ENCODE data around the gene CREBRF. TPM values are rescaled to one million over a fixed set of nuclear protein-coding genes. Genes with fewer than 3 reads are reported as not detected.

CREBRF gene
- total RNA-seq, 1 donor from 2014 or later: 17.8 TPM

DNA sequence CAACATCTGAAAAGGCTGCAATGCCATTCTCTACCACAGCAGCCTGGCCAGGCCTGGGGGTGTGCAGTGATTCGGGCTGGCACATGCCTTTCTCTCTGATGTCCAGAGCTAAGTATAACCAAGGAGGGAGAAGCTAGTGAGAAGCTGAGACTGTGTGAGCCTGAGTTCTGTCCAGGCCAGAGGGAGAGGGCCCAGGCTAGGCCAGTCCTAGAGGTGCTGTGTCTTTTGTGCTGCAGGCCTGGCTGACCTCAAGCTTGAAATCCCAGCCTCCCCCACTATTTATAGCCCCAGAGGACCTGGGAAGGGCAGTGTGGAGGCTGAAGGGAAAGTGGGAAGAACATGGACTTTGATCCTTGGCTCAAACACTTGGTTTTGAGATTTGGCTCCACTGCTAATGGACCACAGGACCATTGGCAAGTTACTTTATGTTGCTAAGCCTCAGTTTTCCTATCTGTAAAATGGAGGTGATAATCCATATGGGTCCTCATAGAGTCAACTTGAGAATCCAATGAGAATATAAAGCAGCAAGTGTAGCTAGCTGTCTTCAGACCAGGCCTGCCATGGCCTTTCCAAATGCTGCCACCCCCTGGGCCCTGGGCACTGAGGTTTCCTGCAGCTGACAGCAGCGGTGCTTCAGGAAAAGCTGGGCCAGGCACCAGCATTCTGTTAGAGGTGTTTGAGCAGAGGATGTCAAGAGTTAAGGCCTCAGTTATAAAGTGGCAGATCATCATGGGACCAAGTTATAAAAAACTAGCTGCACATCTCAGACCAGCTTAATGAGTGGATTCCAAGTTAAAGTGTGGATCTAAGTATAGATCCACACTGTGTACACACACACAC, 109.2 kb downstream of the CREBRF start:
- Mint-ChIP-seq H3K4me1 (ENCODE audit: low read depth) (no peaks in the 10 kb centered on the region), H3K4me3 (ENCODE audit: low read depth) (no peak overlapping the region), H3K27ac (no peak overlapping the region), H3K27me3 (peaks cover 11% of the 10 kb centered on the region), H3K36me3 (ENCODE audit: insufficient read depth) (peaks cover 2% of the 10 kb centered on the region), H3K9me3 (ENCODE audit: low read depth) (no peaks in the 10 kb centered on the region)
- DNase-seq (ENCODE audit: low spot score, unreplicated experiment): no peak
- TF ChIP-seq, protein P1, sequence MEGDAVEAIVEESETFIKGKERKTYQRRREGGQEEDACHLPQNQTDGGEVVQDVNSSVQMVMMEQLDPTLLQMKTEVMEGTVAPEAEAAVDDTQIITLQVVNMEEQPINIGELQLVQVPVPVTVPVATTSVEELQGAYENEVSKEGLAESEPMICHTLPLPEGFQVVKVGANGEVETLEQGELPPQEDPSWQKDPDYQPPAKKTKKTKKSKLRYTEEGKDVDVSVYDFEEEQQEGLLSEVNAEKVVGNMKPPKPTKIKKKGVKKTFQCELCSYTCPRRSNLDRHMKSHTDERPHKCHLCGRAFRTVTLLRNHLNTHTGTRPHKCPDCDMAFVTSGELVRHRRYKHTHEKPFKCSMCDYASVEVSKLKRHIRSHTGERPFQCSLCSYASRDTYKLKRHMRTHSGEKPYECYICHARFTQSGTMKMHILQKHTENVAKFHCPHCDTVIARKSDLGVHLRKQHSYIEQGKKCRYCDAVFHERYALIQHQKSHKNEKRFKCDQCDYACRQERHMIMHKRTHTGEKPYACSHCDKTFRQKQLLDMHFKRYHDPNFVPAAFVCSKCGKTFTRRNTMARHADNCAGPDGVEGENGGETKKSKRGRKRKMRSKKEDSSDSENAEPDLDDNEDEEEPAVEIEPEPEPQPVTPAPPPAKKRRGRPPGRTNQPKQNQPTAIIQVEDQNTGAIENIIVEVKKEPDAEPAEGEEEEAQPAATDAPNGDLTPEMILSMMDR (IDR thresholded peaks at IDR 0.05; ENCODE audit: unreplicated experiment): no peak

DNA sequence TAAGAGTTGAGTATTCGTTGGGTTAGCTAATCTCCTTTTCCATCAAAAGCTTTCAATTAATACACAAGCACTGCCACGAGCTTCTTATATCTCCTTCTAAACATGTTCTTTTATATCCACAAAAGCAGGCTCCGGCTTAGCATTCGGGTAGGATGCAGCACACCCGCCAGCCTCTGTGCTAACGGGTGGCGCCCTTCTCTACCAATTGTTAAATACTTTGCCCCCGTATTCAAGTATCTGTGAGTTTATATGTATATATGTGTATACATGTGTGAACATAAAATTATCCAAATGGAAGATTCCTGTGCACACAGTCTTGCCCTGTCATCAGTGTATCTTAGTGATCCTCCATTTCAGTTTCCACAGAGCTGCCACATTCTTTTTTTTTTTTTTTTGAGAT, 116.0 kb downstream of the CREBRF start:
- no peaks in the 10 kb centered on the region for H3K36me3 Mint-ChIP-seq (ENCODE audit: insufficient read depth)
- TF ChIP-seq, protein P1 (IDR thresholded peaks at IDR 0.05; ENCODE audit: unreplicated experiment): no peak
- DNase-seq (ENCODE audit: low spot score, unreplicated experiment): no peak
- H3K9me3 Mint-ChIP-seq (ENCODE audit: low read depth): no peaks in the 10 kb centered on the region
- peaks cover 15% of the 10 kb centered on the region for H3K27me3 Mint-ChIP-seq
- H3K27ac Mint-ChIP-seq: peak overlapping the region; percentile 27
- no peaks in the 10 kb centered on the region for H3K4me1 Mint-ChIP-seq (ENCODE audit: low read depth)
- H3K4me3 Mint-ChIP-seq (ENCODE audit: low read depth): no peak overlapping the region

DNA sequence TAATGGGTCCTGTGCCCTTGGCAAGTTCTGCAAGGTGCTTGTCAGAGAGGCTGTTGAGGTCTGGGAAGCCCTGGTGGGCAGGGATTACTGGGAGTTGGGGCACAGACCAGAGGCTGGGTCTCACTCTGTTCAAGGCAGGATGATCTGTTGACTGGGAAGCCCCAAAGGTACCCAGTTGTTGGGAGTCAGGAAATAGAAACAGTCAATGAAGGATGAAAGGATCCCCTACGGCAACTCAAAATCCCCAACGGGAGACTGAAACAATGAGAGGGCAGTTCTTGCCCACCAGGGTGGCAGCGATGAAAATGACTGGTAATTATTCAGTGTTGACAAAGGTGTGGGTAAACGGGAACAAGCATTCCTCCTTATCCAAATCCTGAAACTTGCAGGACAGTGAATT, 119.4 kb downstream of the CREBRF start:
- TF ChIP-seq, protein P1 (IDR thresholded peaks at IDR 0.05; ENCODE audit: unreplicated experiment): no peak
- DNase-seq (ENCODE audit: low spot score, unreplicated experiment): no peak
- Mint-ChIP-seq H3K36me3 (ENCODE audit: insufficient read depth) (no peaks in the 10 kb centered on the region), H3K27ac (no peak overlapping the region), H3K4me3 (ENCODE audit: low read depth) (no peak overlapping the region), H3K4me1 (ENCODE audit: low read depth) (peaks cover 1% of the 10 kb centered on the region), H3K9me3 (ENCODE audit: low read depth) (peaks cover 3% of the 10 kb centered on the region), H3K27me3 (peaks cover 6% of the 10 kb centered on the region)

DNA sequence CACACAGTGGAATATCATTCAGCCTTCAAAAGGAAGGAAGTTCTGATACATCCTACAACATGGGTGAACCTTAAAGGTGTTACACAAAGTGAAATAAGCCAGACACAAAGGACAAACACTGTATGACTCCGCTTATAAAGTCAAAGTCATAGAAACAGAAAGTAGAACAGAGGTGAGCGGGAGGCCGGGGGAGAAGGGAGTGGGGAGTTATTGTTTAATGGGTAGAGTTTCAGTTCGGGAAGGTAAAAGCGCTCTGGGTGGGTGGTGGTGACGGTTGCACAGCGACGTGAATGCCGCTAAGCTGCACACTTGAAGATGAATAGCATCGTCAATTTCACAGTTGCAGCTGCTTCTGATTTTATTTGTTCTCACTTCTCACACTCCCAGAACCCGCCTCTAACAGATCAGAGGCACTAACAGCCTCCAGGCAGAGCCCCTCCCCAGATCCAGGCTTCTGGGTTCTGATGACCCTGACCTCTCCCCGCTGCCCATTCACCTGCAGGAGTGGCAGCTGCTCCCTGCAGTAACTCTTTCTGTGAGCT, 122.3 kb downstream of the CREBRF start:
- Mint-ChIP-seq H3K36me3 (ENCODE audit: insufficient read depth) (no peaks in the 10 kb centered on the region), H3K9me3 (ENCODE audit: low read depth) (peaks cover 3% of the 10 kb centered on the region), H3K27me3 (peaks cover 6% of the 10 kb centered on the region), H3K4me3 (ENCODE audit: low read depth) (no peak overlapping the region), H3K27ac (no peak overlapping the region), H3K4me1 (ENCODE audit: low read depth) (peaks cover 1% of the 10 kb centered on the region)
- DNase-seq (ENCODE audit: low spot score, unreplicated experiment): no peak
- TF ChIP-seq, protein P1 (IDR thresholded peaks at IDR 0.05; ENCODE audit: unreplicated experiment): no peak

DNA sequence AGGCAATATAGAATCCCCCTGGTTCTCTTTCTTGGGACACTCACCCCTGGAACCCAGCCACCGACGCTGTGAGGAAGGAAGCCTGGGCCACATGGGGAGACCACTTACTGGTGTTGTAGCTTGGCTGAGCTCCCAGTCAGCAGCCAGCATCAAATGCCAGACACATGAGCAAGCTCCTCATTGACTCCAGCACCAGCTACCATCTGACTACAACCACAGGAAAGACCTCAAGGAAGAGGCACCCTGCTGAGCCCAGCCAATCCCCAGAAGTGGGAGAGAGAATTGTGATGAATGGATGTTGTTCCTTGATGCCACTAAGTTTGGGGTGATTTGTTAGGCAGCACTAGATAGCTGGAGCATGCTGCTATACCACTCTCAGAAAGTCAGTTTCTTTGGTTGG, 124.2 kb downstream of the CREBRF start:
- Mint-ChIP-seq H3K27me3 (peaks cover 6% of the 10 kb centered on the region), H3K27ac (no peak overlapping the region), H3K4me3 (ENCODE audit: low read depth) (no peak overlapping the region), H3K9me3 (ENCODE audit: low read depth) (peaks cover 3% of the 10 kb centered on the region), H3K36me3 (ENCODE audit: insufficient read depth) (no peaks in the 10 kb centered on the region), H3K4me1 (ENCODE audit: low read depth) (peaks cover 1% of the 10 kb centered on the region)
- TF ChIP-seq, protein P1 (IDR thresholded peaks at IDR 0.05; ENCODE audit: unreplicated experiment): no peak
- DNase-seq (ENCODE audit: low spot score, unreplicated experiment): no peak
